ENCODE data around the gene C4orf50.

DNA sequence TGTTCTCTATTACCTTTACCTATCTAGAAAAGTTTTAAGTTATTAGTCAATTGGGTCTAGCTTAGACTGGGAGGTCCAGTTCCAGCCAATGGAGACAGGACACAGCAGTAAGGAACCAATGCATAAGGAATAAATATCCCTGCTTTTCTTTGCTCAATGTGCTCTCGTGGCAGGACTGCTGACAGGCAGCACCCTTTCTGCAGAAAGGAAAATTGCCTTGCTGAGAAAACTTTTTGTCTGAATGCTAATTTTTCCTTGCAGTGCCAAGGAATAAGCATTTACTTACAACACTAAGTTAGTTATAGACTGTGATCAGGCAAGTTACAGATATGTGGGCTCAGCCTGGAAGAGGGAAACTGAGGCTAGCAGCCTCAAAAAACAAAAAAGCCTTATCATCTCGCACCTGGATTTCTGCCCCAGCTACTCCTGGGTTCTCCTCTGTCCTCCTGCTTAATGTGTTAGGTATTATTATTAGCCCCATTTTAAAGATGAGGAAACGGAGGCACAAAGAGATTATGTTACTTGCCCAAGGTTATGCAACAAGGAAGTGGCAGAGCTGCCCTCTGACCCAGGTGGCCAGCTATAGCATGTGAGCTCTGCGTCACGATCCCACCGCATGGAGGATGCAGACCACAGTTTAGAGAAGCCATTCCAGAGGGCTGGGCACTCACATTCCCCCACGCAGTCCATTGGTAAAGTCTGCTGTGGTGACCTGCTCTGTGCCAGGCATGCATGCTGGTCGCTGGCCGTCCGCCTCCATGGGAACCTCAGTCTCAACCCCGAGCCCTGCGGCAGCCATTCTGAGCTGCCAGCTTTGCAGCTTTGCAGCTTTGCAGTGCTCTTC is 40.5 kb upstream of the C4orf50 start:
- TF ChIP-seq TAF1 (IDR thresholded peaks at IDR 0.05; ENCODE audit: borderline replicate concordance, insufficient read depth, low read length) (no peak), POLR2AphosphoS5 (IDR thresholded peaks at IDR 0.05; ENCODE audit: low read depth, low read length) (no peak)

Data from PFSK-1 (cell line).